ENCODE data around the gene RUVBL1. TPM values are rescaled to one million over a fixed set of nuclear protein-coding genes. Genes with fewer than 3 reads are reported as not detected.
A peak's percentile ranks its signal among the peaks of the same experiment; 100 is the strongest.

RUVBL1 gene
- total and polyA plus RNA-seq, 10 of the 15 experiments (the other 5 are each of a cell fraction or from before 2014, with no cell fraction given) = 15.2 to 142 (median 84.2) TPM

DNA sequence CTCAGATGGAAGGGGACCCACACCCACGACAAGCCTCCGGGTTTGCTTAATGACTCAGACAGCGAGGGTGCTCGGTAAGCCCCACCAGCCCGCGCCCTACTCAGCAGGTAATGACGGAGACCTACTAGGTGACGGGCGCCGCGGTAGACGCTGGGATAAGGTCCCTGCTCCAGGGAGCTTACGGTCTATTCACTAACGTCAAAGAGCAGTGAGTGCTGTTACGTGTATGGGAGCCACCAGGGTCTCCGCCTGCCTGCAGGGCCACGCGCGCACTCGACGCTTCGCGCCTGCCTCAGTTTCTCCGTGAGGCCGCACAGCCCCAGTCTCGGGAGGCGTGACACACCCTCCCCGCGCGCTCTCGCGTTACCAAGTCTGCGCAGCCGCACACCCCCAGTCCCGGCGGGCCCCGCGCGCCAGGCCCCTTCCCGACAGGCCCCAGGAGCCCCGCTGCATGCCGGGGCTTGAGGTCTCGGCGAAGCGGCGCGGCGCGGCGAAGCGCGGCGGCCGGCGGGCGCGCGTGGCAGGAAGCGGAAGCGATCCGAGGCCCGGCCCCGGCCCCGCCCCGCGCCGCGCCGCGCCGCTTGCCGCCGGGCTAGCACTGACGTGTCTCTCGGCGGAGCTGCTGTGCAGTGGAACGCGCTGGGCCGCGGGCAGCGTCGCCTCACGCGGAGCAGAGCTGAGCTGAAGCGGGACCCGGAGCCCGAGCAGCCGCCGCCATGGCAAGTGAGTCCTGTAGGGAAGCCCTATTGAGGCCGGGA, 71.6 kb downstream of the RUVBL1 start, which contains the start of gene SEC61A1 (continued):
- TF ChIP-seq REST (IDR thresholded peaks at IDR 0.05; ENCODE audit: low read depth, low read length) (no peak), MEF2B (IDR thresholded peaks at IDR 0.05; ENCODE audit: partially characterized antibody, poor library complexity, severe bottlenecking) (no peak), NFIC (IDR thresholded peaks at IDR 0.05; ENCODE audit: low read depth, low read length) (no peak), ZNF207 (IDR thresholded peaks at IDR 0.05; ENCODE audit: borderline replicate concordance) (no peak), MXI1 (IDR thresholded peaks at IDR 0.05; ENCODE audit: low read depth, low read length) (peak; percentile 70), RELA (IDR thresholded peaks at IDR 0.05; ENCODE audit: borderline replicate concordance, partially characterized antibody) (peak; percentile 70), E4F1 (IDR thresholded peaks at IDR 0.05; ENCODE audit: borderline replicate concordance, partially characterized antibody) (no peak), PAX5 (IDR thresholded peaks at IDR 0.05; ENCODE audit: borderline replicate concordance, low read depth, low read length) (peak; percentile 72; the same call in 1 of the 2 replicates), GATAD2B (conservative IDR thresholded peaks at IDR 0.05; ENCODE audit: low read depth) (peak; percentile 66; the same call in 1 of the 2 replicates), MEF2A (IDR thresholded peaks at IDR 0.05; ENCODE audit: insufficient read depth, low read depth, low read length) (no peak), NFYB (IDR thresholded peaks at IDR 0.05; ENCODE audit: insufficient read depth, low read depth, low read length) (no peak), MYC (IDR thresholded peaks at IDR 0.05; ENCODE audit: insufficient read depth, insufficient read length, insufficient replicate concordance, low read length, severe bottlenecking) (peak; percentile 25), MYB (IDR thresholded peaks at IDR 0.05; ENCODE audit: borderline replicate concordance, low read depth, low read length) (0 out of 2 replicates have a peak, but pooled peaks have one; percentile 8), EP300 (IDR thresholded peaks at IDR 0.05; ENCODE audit: borderline replicate concordance in 1 of 2, control insufficient read depth in 1 of 2, low read depth in 2 of 2, low read length in 2 of 2) (0 out of 4 replicates have a peak, but pooled peaks of 1 of the 2 experiments have one; percentile 9), WRNIP1 (IDR thresholded peaks at IDR 0.05; ENCODE audit: borderline replicate concordance, low read depth, low read length) (peak; percentile 13; the same call in 1 of the 2 replicates), SUPT20H (IDR thresholded peaks at IDR 0.05; ENCODE audit: borderline replicate concordance, control insufficient read depth, low read depth, low read length) (no peak), BRCA1 (IDR thresholded peaks at IDR 0.05; ENCODE audit: low read depth, low read length) (peak; percentile 67), HCFC1 (IDR thresholded peaks at IDR 0.05; ENCODE audit: low read length) (peak; percentile 90)
- TF ChIP-seq, protein P1, sequence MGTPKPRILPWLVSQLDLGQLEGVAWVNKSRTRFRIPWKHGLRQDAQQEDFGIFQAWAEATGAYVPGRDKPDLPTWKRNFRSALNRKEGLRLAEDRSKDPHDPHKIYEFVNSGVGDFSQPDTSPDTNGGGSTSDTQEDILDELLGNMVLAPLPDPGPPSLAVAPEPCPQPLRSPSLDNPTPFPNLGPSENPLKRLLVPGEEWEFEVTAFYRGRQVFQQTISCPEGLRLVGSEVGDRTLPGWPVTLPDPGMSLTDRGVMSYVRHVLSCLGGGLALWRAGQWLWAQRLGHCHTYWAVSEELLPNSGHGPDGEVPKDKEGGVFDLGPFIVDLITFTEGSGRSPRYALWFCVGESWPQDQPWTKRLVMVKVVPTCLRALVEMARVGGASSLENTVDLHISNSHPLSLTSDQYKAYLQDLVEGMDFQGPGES (IDR thresholded peaks at IDR 0.05) = no peak
- TF ChIP-seq, protein P2, sequence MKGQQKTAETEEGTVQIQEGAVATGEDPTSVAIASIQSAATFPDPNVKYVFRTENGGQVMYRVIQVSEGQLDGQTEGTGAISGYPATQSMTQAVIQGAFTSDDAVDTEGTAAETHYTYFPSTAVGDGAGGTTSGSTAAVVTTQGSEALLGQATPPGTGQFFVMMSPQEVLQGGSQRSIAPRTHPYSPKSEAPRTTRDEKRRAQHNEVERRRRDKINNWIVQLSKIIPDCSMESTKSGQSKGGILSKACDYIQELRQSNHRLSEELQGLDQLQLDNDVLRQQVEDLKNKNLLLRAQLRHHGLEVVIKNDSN (IDR thresholded peaks at IDR 0.05; ENCODE audit: borderline replicate concordance, extremely low read length, insufficient read depth, low read depth, low read length) = no peak
